Activated CD8-positive, alpha-beta memory T cell treated with anti-CD3 and anti-CD28 coated beads, Interleukin-2, amount 50 U/mL, for 4 hours (primary cell): ENCODE results near the gene ATP7A.
"Not testable (repeated sequence)": the region's sequence is repeated elsewhere in the genome, so short reads cannot be mapped to it uniquely, and the experiment has no call there.

ENCODE experiments used
- DNase-seq: peaks from one replicate; pipeline ENCODE4 v3.0.0-alpha.2; 2020

The ATP7A gene

DNA sequence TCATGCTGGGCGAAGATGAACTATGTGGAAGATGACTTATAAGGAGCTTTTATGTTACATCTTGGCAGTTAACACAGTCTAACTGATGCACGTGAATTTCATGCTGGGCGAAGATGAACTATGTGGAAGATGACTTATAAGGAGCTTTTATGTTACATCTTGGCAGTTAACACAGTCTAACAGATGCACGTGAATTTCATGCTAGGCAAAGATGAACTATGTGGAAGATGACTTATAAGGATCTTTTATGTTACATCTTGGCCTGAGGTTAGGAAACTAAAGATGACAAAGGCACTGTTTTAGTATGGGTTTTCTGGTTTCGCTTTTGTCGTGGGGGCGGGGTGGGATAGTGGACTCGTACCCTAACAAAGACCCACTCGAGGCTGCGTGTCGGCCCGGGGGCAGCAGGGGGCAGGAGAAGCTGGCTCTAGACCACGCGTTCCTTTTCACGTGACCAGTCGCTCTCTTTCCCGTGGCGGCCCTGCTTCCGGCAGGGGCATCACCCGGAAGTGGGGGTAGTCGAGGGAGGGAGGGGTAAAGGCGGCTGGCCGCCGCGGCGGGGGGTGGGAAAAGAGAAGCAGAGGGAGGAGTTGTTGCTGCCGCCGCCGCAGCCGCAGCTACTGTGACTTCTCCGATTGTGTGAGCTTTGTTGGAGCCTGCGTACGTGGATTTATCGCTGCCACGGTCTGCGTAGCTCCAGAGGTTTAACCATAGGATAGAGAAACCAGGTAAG lies at the start of gene ATP7A:
ATP7A (plus strand) TSS at position 586 of the 733 bp plus-strand sequence. CDS start 60,949 bp downstream, outside the sequence.
- peak; percentile 89 for DNase-seq

DNA sequence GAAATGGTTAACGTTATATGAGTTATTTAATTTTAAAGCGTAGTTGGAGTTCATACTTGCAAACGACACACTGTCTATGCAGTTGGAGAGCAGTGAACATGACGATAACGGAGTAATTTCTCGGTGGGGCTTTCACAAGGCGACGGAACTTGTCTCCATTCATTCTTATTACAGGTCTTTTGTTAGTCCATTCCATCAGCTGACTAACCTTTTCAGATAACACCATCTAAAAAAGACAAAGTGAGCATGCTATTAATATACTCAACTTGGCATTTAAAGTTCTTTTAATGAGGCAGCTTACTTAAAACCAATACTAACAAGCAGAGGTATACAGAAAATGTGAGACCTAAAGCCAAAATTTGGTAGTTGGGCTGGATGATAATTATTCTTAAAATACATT lies 35.1 kb upstream of the ATP7A start:
- DNase-seq, result no peak

DNA sequence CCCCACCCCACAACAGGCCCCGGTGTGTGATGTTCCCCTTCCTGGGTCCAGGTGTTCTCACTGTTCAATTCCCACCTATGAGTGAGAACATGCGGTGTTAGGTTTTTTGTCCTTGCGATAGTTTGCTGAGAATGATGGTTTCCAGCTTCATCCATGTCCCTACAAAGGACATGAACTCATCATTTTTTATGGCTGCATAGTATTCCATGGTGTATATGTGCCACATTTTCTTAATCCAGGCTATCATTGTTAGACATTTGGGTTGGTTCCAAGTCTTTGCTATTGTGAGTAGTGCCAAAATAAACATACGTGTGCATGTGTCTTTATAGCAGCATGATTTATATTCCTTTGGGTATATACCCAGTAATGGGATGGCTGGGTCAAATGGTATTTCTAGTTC lies 29.1 kb upstream of the ATP7A start:
- not testable (repeated sequence) for DNase-seq

DNA sequence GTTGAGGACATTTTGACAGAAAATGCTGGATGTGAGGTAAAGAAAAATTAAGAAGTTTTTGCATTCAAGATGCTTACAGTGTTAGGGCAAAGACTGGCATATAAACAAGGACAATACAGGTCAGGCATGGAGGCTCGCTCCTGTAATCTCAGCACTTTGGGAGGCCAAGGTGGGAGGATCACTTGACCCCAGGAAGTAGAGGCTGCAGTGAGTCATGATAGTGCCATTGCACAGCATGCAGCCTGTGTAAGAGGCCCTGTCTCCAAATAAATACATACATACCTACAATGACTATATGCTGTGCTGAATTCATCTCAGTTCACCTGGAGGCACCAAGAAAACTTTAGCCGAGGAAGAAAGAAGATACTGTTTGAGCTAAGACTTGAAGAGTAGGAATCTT lies 17.6 kb upstream of the ATP7A start:
- no peak for DNase-seq

DNA sequence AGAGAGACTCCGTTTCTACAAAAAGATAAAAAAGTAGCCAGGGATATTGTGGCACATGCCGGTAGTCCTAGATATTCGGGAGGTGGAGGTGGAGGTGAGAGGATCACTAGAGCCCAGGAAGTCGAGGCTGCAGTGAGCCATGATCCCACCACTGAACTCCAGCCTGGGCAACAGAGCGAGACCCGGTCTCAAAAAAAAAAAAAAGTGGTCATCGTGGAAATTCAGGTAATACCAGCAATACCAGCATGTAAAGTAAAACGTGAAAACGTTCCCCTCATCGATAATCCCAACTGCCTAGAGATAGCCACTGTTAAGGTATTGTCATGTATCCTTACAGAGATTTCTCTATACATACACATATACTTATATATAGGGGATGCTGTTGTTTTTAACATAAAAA lies 16.8 kb upstream of the ATP7A start:
- DNase-seq, result no peak

DNA sequence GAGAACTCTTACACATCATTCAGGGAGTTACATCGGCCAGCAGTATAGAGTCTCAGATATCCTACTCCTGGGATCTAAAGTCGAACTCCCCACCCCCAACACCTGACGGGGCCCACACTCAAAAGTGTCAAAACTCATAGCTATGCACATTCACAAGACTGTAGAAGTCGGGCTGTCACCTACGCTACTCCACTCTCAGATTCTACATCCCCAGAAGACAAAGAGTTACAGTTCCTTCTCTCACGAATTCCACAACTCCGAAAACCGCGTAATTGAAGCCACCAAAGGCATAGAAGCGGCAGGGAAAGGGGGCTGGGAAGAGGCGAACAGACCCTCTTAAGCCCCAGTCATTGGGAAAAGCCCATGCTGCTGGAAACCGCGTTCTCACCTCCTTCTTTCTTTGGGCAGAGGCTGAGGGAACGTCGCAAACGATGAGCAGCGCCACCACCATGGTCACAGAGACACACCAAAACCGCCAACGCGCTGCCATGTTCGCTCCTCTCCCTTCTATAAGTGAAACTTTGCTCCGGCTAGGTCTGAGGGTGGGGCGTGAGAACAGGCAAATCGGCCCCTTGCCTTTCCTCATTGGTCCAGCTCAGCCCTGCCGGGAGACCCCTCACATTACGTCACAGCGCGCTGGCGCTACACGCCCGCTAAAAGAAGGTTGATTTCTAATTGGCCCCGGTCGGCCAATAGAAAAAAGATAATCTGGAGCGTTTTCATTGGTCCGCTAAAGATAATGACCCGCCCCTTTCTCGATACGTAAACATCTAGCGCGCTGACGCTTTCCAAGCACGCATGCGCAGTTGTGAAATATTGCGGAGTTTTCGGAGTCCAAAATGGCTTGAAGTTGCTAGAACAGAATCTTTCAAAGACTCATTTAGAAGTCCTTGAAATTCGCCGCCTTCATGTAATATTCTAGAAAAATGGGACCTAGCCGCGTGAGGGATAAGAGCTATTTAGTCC lies 15.3 kb upstream of the ATP7A start, which contains the start of gene MAGT1:
MAGT1 (minus strand) TSS at position 515 of the 966 bp plus-strand sequence; CDS start at position 490, 25 bp downstream.
- DNase-seq, result peak; percentile 84

DNA sequence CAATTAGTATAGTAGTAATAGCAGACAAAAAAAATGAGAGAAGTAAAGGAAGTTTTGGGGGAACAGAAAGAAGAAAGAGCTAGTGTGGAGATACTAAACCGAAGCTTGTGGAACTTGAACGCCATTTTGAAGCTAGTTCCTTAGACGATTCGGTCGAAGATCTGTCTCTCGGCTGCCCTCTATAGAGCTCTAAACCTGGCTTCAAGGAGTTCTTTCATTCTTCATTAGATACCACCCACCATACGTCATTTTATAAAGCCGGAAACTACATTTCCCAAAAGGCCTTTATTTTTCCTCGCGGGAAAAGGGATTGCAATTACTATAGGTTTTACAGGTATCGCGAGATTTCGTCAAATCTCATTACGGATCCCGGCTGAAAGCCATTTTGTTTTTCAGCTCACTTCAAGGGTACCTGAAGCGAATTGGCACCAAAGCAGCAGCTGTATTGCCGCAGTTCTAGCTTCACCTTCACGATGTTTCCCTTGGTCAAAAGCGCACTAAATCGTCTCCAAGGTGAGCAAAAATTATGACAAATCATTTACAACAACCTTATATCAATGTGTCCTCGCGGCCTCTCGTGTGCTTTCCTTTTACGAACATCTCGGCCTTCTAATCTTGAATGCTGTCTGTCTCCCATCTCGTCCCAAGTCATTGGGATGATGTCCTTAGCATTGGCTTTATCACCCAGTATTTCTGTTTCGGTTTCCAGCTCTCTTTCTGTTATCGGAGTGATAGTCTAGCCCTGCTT lies 11.2 kb upstream of the ATP7A start, which contains the start of gene COX7B:
COX7B (plus strand) TSS at position 388 of the 748 bp plus-strand sequence; CDS start at position 474, 86 bp downstream.
- peak; percentile 51 for DNase-seq

DNA sequence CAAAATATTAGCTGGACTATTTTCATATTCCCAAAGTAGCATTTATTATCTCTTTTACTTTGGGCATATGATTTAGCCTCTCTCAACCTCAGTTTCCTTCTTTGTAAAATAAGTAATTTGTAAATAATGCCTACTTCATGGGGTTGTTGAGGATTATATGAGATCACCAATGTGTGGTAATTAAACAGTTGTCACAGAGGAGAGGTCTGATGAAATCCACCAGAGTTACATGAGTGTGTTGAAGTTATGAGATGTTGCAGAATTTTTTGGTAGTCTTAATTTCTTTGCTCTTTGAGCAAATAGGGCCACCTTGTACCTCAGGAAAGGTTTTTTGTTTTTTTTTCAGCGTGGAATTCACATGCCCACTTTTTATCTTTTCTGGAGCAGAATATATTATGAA lies 9.8 kb upstream of the ATP7A start:
- no peak for DNase-seq

DNA sequence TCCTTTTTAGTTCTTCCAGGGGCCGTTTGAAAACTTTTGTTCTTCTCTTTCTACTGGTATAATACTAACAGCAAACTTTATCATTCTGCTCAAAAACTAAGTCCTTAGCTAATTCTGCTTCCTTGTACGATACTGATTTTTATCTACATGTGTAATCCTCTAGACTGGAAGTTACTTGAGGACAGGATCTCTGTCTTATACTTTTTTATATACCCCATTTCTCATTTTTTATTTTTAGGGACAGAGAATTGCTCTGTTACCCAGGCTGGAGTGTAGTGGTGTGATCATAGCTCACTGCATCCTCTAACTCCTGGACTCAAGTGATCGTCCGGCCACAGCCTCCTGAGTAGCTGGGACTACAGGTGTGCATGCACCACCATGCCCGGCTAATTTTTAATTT lies 9.0 kb upstream of the ATP7A start:
- no peak for DNase-seq

DNA sequence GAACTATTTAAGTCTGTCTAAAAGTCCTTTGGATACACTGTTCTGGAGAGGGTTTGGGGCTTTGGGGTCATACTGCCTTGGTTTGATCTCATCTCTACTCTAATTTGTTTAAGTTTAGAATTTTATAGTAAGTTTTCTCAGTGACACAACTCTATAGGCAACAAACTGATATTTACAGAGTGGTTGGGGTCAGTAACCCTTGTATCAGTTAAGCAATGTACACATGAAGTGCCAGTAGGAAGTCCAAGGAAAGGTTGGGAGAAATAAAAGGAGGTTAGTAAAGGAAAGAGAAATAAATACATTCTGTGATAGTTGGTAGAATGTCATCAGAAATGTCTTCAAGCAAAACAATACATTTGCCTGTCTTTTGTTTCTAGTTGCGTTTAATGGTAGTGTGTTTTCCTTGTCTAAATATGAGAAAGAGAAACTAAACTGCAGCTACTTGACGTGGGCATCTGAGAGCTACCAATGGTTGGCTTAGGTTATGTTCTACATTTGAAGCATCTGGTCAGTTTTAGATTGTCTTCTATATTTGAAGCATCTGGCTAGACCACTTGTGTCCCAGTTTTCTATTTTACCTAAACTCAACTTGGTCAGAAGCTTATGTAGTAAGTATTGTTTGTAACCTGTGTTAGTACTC lies 6.9 kb downstream of the ATP7A start:
- DNase-seq, result no peak

DNA sequence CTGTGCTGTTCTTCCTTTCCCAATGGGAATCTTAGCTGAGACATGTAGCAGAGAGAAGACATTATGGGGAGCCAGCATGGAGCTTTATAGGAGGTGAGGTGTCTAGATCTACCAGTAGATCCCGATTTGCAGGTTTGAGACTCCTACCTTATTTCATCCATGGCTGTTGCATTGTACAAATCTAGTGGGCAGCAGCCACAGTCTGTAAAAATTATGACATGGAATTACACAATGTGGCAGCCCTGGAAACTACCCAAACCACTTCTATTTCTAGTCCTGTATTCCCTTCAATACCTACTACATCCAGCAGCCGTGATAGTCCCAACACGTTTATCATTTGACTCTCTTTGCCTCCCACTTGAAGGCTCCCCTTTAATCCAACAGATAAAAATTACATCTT lies 8.1 kb downstream of the ATP7A start:
- DNase-seq, result no peak

DNA sequence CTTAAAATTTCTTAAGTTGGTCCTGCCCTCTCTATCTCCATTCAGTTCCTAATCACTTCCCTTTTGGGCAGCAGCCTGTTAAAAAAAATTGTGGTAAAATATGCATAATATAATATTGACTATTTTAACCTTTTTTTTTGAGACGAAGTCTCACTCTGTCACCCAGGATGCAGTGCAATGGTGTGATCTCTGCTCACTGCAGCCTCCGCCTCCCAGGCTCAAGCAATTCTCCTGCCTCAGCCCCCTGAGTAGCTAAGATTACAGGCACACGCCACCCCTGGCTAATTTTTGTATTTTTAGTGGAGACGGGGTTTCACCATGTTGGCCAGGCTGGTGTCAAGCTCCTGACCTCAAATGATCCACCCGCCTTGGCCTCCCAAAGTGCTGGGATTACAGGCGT lies 8.9 kb downstream of the ATP7A start:
- DNase-seq, result not testable (repeated sequence)

DNA sequence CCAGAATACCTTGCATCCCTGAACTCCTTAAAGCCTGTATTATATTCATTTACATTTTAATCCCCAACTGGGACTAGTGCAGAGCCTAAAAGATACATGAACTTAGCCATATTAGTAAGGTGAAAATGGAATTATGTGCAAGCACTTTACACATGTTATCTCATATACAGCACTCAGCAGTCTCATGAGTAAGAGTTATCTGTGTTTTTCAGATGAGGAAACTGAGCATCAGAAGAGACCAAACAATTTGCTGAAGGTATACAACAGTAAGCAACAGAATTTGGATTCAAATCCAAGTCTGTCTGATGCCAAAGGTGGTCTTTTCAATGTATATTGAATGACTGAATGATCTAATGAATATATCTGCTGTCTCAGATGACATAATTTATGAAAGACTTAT lies 12.3 kb downstream of the ATP7A start:
- no peak for DNase-seq

DNA sequence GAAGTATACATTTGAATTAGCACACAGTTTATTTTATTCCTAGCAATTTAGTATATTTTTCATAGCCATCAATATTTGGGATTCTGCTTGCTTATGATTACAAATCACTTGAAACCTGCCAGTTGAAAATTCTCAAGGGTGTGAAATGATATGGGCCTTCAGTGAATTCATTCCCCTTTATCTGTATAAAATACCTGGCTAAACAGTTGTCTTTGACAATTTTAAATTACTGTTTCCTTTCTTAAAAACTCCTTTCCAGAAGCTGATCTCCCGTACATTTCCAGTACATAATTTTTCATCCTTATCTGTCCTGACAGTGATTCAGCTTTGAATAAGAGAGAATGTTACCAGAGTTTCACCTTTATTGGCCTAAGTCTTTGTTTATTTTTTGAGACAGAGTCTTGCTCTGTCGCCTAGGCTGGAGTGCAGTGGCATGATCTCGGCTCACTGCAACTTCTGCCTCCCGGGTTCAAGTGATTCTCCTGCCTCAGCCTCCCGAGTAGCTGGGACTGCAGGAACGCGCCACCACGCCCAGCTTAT lies 13.9 kb downstream of the ATP7A start:
- no peak for DNase-seq

DNA sequence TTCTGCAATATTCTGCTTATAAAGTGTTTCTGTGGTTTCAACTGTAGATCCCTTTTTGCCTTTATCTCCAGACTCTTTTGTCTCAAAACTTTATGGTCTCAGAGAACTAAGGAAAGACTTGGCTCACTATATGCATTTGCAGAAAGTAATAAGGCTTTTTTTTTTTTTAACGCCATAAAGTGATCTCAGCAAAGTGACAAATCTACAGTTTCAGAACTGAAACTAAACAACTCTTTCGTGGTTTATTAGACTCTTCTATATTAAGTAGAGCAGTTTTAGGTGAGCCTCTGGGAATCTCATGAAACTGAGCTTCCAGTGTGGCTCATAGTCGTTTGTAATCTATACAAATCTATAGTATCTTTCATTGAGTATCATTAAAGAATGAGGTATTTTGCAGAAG lies 15.3 kb downstream of the ATP7A start:
- DNase-seq, result no peak

DNA sequence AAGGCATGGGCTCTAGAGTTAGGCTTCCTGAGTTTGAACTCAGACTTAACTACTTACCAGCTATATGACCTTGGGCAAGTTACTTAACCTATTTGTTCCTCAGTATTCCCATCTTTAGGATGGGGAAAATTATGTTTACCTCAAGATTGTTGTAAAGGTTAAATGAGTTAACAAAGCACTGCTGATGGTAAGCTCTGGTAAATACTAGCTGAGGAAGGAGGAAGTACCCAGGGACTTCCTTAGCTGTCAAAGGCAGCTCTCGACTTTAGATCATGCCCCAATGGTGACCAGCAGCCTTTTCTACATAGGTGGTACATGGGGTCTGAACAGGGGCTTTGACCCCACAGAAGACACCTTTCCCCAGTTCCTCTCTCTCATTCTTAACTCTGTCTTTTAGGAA lies 20.1 kb downstream of the ATP7A start:
- no peak for DNase-seq

DNA sequence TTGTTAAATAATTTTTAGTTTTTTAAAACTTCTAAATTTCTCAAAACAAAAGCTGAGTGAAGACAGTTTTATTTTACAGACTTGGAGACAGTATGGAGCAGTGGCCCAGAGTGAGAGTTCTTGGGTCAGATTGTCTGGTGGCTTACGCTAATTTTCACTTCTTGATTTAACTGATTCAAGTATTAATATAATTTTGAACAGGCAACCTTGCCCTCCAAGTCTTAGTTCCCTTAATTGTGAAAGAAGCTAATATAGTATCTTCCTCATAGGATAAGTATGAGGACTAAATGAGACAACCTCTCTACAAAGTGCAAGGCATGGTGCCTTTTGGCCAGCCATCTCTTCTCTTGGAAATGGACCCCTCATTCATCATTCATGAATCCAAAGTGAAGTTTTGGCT lies 25.4 kb downstream of the ATP7A start:
- DNase-seq, result no peak

DNA sequence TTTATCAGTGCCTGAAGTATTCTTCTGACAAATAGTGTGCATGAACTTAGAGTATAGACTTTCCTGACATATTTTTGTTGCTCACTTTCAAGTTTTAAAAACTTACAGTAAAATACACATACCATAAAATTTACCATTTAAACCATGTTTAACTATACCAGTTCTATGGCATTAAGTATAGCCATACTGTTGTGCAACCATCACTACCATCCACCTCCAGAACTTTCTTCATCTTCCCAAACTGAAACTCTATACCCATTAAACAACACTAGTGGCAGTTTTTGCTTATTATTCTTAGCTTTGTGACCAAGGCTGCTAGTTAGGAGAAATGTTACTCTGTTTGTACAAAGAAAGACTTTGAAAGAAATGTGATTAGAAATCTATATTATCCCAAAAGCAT lies 25.8 kb downstream of the ATP7A start:
- no peak for DNase-seq

DNA sequence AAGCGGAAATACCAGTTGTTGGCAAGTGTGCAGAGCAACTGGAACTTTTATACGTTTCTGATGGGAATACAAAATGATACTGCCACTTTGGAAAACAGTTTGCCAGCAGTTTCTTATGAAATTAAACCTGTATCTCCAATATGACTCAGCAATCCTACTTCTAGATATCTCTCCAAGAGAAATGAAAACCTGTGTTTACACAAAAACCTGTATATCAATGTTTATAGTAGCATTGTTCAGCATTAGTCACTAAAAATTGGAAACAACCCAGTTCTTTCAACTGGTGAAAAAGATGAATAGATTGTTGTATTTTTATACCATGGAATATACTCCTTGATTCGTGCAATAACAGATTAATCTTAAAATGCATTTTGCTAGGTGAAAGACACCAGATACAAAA lies 26.8 kb downstream of the ATP7A start:
- DNase-seq, result no peak

DNA sequence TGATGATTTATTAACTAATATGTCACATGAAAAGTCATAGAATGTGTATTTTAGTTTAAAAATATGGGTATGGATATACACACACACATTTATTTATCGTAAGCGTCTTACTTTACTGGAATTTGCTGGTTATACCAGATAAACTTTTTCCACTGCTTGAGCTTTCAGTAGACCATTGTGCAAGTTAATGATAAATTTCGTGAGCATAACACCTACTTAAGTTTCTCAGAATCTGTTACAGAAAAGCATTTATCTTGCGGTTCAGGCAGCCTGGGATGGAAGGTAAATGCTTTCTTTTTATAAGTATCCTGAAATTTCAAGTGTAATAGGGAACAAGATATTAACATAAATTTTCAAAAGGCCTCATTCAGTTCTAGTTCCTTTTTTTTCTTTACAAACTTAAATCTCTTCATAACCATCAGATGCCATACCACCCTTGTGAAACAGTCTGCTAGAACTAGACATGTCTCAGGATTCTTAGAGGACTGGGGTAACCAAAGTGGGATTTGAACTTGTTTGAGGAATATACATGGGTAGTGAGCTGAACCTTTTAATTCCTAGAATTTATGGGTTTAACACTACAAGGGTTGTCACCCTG lies 27.7 kb downstream of the ATP7A start:
- DNase-seq, result no peak

DNA sequence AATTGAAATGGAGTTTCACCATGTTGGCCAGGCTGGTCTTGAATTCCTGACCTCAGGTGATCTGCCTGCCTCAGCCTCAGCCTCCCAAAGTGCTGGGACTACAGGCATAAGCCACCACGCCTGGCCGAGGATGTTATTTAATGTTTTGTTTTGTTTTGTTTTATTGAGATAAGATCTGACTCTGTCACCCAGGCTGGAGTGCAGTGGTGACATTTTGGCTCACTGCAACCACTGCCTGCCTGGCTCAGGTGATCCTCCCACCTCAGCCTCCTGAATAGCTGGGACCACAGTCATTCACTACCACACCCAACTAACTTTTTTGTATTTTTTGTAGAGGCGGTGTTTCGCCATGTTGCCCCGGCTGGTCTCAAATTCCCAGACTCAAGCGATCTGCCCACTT lies 34.5 kb downstream of the ATP7A start:
- DNase-seq, result not testable (repeated sequence)
